HG02571 (cell line): Measurements from ENCODE around the gene FOXP1.
A peak's percentile ranks its signal among the peaks of the same experiment; 100 is the strongest.
"Not testable (repeated sequence)": the region's sequence is repeated elsewhere in the genome, so short reads cannot be mapped to it uniquely, and the experiment has no call there.

Experiments
- ATAC-seq: cut with Tn5 transposase; IDR thresholded peaks from one replicate; pipeline ENCODE4 v1.9.1; 2021; ENCODE audit warnings: mild to moderate bottlenecking, moderate library complexity; ENCODE audit not compliant: unreplicated experiment

The FOXP1 gene

GRCh38 chr3:71031914-71032521, 551.5 kb downstream of the FOXP1 start:
- ATAC-seq = no peak

DNA sequence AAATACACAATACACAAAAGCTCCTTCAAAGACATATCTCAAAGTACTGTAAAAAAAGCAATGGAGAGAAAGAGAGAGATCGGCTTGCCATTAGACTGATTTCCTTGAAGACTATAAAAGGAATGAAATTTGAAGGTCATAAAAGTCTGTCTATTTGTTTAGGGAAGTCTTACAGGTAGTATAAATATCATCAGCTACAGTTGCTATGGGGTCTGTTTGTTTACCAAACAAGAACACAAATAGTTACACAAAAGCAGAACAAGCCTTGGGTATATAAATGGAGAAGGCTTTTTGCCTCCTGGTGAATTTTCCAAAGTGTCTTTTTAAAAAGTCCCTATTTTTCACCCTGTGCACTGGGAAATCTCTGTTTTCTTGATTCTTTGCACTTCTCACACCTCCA, 552.3 kb downstream of the FOXP1 start:
- no peak for ATAC-seq

- no peak for ATAC-seq
These were observed 552.8 kb downstream of the FOXP1 start for GRCh38 chr3:71030748-71031147.

- ATAC-seq = no peak
These were observed 553.8 kb downstream of the FOXP1 start for GRCh38 chr3:71029770-71030169.

DNA sequence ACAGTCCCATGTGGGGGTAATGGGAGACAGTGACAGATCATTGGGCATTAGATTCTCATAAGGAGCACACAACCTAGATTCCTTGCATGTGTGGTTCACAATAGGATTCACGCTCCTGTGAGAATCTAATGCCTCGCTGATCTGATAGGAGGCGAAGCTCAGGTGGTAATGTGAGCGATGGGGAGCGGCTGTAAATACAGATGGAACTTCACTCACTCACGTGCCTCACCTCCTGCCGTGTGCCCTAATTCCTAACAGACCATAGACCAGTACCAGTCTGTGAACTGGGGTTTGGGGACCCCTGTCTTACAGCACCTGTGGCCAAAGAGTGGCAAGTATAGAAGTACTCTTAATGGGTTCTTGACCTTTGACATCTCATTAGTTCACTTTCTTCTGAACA, 554.7 kb downstream of the FOXP1 start:
- no peak for ATAC-seq

GRCh38 chr3:71028184-71028583, 555.3 kb downstream of the FOXP1 start:
- no peak for ATAC-seq

DNA sequence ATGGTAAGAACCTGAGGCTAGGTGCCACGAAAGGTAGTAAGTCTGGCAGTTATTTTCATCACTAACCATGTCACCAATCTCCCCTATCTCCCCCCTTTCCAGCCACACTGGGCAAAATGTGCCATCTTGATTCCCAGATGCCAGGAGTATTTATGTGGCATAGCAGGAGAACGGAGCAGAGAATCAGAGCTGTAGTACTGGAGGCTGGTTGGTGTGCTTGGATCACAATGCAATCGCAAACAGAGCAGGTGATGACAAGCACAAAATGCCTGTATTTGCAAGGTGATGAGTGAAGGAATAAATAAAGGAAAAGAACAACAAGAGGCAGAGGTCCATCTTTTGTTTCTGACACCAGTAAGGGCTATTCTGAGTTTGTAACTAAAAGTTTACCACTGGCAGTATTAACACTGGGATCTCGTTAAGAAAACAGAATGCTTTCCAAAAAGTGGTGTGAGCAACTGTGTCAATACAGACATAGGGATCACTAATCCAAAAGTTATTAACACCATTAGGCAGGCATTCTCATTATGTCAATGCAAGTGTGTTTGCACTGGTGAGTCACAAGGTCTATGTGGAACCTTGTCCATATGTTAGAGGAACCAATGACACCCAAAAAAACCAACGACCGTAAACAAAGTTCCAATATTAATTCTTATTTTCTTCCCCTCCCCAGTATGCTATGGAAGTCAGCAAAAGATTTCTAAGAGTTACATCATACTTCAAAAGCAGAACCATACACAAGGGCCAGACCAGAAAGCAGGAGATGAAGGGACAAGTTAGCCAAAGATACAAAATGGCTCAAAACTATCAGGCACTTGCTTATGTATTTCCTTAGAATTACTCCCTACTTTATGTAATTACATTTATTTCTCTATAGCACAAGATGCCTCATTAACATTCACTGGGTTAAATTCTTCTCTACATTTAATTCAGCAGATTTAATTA, 556.6 kb downstream of the FOXP1 start:
- ATAC-seq = no peak

DNA sequence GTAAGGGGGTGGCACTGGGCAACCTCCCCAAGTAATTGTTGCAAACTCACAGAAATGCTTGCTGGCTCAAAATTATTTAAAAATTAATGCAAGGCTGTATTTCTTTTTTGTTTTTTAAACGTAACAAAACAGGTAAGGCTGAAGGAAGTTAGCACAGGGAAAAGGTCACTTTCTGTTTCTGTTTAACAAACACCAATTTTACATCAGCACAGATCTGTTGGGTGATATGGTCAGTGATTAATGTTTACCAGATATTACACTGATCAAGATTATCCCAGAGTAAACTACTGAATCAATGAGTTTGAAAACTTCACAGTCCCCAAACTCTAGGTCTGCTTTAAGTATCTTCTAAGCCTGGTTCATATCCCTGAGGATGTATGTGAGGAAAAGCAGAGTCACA, 558.0 kb downstream of the FOXP1 start:
- ATAC-seq = no peak

GRCh38 chr3:71025010-71025409, 558.5 kb downstream of the FOXP1 start:
- no peak for ATAC-seq

DNA sequence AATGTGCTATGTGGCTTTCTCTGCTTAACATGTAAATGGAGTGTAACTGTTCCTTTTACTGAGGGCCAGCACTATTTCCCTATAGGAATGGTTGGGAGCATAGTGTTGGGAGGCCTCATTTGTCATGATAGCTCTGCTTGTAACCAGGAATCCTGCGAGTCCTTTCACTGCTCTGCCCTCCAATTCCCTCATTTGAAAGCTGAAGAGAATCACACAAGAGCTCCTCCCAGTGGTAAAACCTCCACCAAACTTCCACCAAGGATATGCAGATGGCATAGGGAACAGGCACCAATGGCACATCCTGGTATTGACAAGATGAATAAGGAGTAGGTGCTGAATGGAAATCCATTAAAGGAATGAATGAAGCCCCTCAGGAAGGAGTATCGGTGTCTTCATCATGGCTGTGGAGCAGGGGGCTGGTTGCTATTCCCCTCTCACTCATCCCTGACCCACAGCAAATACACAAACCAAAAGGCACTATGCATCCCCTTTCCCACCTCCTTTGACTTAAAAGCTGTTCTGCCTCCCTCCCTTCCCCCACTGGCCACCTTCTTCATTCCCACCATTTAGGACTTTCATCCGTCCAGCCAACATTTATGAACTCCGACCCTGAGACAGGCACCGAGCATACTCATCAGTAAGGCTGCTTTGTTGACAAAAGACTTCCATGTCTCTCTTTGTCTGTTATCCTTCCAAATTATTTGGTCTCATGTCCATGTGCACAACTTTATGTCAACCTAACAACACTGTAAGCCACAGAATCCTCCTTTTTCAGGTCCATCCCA, 560.8 kb downstream of the FOXP1 start:
- no peak for ATAC-seq

- no peak for ATAC-seq
These were observed 564.7 kb downstream of the FOXP1 start for GRCh38 chr3:71018799-71019198.

- ATAC-seq = no peak
These were observed 567.2 kb downstream of the FOXP1 start for GRCh38 chr3:71016178-71016845.

DNA sequence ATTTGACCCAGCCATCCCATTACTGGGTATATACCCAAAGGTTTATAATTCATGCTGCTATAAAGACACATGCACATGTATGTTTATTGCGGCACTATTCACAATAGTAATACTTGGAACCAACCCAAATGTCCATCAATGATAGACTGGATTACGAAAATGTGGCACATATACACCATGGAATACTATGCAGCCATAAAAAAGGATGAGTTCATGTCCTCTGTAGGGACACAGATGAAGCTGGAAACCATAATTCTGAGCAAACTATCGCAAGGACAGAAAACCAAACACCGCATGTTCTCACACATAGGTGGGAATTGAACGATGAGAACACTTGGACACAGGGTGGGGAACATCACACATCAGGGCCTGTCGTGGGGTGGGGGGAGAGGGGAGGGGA, 568.9 kb downstream of the FOXP1 start:
- not testable (repeated sequence) for ATAC-seq

DNA sequence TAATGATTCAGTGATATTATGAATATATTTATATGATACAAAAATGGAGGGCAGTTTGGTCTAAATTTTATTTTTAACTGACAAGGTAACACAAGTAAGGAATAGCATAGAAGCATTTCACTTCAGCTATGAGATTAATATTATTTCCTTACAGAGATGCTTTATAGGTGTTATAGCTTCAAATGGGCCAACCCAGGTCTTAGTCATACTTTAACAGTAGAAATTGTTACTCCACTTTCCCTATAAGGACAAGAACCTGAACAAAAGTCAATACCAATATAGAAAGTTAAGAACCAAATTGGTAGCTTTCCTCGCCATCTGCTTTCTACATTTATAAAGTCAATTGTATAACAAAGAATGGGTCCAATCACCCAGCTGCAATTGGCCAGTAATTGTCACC, 570.6 kb downstream of the FOXP1 start:
- ATAC-seq = no peak

GRCh38 chr3:71011565-71012287, 571.8 kb downstream of the FOXP1 start:
- ATAC-seq = no peak

DNA sequence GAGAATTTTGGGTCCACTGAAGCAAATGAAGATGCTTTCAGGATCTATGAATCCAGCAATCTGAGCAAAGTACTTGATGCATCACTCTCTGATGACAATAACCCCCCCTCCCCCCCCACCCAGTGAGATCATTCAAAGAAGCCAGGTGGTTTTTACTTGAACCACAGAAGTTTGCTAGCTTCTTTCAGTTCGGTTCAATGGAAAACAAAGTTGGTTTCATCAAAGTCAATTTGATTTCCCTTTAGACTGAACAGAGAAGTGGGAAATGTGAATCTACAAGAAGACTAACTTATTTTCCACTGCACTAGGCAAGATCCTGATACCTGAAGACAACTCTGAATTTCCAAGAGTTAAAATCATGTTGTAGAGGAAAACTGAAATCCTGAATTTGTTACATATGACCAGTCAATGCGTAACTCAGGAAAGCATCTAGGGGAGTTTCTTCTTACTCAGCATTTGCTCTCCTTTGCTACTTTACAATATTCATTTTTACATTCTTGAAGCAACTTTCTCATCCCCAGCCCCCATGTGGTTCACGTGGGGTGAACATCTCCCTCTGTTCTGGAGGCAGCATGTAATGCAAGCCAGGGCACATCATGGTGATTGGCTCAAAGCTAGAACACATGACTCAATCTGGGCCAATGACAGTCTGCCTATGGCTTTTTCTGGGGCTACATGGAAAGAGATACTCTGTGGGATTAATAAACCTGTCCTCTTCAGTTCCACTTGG, 572.6 kb downstream of the FOXP1 start:
- peak; percentile 78 for ATAC-seq

- no peak for ATAC-seq
These were observed 575.1 kb downstream of the FOXP1 start for GRCh38 chr3:71008350-71008935.

DNA sequence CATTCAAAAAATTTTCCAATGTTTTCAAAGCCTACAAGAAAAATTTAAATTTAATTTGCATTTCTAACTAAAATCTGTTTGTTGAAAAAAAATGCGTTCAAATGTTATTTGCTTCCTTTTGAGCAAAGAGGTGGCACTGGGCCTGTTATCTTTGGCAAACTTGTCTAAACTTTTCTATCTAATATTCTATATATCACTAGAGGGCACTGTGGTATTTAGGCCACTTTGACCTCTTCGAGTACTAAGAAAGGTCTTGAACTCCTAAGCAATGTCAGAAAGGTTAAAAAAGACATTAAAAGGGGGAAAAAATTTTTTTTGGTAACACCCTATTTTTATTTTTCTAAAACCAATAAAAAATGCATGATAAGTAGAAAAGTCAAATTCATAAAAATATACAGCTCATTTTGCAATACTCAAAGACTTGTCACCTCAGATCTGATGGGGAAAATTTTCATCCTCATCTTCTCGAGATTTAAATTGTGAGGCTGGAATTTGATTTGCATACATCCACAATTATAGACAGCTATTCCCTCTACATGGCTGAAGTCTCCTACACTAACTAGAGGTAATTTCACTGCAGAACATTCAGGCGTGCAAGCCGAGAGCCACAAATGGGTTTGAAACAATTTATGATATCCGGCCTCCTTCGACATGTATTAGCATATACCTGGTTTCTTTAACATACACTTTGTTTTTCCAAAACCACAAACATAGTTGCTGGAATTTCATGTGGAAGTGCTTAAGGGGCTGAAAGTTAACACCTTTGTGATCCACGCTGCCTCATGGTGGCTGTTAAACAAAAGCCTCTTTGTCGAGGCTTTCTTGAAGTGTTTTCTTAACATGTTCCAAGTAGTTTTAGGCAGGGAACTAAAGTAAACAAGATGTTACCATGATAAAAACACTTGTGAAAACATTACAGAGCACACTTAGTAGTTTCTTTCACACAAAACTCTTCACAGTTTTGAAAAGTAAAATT, 576.4 kb downstream of the FOXP1 start:
- no peak for ATAC-seq
